Activated CD4-positive, alpha-beta T cell treated with anti-CD3 and anti-CD28 coated beads, Interleukin-2, amount 50 U/mL, for 48 hours (primary cell): ENCODE data around the gene SYNE2.
"Not testable (repeated sequence)": the region's sequence is repeated elsewhere in the genome, so short reads cannot be mapped to it uniquely, and the experiment has no call there.

Experiments
- DNase-seq, 2 experiments: peaks; one replicate each; pipeline ENCODE4 v3.0.0-alpha.2; 2020

SYNE2 gene

DNA sequence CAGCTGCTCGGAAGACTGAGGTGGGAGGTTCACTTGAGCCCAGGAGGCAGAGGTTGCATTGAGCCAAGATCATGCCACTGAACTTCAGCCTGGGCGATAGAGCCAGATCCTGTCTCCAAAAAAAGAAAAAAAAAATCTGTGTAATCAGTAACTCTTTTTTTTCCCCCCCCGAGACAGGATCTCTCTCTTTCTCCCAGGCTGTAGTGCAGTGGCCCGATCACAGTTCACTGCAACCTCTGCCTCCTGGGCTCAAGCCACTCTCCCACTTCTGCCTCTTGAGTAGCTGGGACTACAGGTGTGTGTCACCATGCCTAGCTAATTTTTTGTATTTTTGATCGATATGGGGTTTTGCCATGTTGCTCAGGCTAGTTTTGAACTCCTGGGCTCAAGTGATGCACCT, 113.6 kb downstream of the SYNE2 start:
- no peak for DNase-seq

GRCh38 chr14:63972323-63972932, 119.6 kb downstream of the SYNE2 start:
- no peak for DNase-seq

- DNase-seq = no peak
These were observed 121.4 kb downstream of the SYNE2 start for GRCh38 chr14:63974176-63974575.

DNA sequence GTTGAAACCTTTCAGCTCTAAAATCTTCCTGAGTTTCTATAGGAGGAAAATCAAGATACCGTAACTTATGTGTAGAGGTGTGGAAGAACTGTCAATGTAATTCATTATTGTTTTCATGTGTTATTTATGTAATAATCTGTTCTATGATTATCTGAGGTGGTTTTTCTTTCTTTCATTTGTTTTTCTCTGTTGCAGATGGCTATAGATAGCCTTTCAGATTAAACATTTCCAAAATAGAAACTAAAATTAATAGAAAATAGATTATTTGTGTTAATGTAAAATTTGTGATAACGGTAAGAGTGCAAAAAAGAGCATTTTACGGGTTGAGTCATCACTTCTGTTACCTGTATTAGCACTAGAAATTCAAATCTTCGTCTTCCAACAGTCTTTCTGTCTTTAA, 128.8 kb downstream of the SYNE2 start:
- no peak for DNase-seq

GRCh38 chr14:63982156-63982555, 129.4 kb downstream of the SYNE2 start:
- no peak for DNase-seq

DNA sequence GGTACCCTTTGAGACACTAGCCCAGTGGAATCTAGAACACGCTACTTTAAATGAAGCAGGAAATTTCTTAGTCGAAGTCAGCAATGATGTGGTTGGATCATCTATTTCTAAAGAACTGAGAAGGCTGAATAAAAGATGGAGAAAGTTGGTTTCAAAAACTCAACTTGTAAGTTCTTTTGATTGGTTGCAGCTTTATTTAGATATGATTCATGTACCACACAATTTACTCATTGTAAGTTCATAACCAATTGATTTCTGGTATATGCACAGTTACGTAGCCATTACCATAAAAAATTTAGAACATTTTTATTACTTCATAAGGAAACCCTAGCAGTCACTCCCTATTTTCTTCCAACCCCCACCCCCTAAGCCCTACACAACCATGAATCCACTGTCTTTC, 129.8 kb downstream of the SYNE2 start:
- DNase-seq = no peak

DNA sequence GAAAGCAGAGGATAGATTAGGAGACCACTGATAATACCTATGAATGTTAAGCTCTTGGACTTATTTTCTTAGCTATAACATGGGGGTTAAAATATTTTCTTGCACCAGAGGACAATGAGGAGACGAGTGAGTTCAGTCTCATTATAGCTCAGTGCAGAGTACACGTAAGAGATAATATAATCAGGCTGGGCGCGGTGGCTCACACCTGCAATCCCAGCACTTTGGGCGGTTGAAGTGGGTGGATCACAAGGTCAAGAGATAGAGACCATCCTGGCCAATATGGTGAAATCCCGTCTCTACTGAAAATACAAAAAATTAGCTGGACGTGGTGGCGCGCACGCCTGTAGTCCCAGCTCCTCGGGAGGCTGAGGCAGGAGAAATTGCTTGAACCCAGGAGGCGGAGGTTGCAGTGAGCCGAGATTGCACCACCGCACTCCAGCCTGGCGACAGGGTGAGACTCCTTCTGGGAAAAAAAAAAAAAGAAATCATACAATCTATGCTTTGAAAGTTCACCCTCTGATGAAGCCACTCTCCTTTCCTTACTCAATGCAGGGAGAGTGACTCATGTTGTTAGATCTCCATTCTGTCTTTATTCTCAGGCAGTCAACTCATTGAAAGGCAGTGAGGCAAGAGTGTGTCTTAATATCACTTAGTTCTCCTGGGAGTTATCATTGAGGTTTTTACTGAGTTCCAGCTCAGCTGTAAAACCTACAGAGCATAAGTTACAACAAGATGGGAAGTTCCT, 134.2 kb downstream of the SYNE2 start:
- no peak for DNase-seq

- no peak for DNase-seq
These were observed 135.8 kb downstream of the SYNE2 start for GRCh38 chr14:63988579-63988978.

DNA sequence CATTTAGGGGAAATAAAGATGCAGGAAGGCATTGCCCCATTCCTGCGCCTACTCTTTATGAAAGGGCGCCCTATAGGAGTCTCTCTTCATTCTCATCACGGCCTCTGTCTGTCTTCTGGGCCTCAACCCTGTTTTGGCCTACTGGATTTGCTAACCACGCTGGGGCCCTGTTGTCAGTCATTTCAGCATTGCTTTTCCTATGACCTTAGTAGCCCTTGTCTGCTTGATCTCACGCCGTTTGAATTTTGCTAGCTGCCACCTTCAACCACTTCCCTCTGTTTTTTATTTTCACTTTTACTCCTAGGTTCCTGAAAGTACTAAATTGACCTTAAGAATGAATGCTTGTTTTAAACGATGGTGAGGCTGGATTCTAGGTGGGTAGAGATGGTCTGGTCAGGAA, 139.0 kb downstream of the SYNE2 start:
- DNase-seq = no peak

GRCh38 chr14:63992858-63993257, 140.1 kb downstream of the SYNE2 start:
- no peak for DNase-seq

DNA sequence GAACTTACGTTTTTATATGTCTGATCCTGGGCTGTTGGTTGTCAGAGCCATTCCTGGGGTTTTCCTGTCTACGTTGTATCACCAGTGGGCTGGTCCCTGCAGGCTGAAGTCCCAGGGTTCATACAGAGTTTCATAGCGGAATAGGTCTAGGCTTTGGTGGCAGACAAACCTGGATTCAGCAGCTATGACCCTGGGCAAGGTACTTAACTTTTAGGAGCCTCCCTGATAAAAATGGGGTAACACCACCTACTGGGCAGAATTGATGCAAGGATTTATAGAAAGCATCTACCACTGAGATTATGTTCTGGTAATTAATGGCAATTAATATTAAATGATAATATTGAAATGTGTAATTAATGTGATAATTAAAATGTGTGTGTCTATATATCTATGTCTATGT, 141.2 kb downstream of the SYNE2 start:
- DNase-seq = no peak

GRCh38 chr14:63995285-63995684, 142.5 kb downstream of the SYNE2 start:
- no peak for DNase-seq

DNA sequence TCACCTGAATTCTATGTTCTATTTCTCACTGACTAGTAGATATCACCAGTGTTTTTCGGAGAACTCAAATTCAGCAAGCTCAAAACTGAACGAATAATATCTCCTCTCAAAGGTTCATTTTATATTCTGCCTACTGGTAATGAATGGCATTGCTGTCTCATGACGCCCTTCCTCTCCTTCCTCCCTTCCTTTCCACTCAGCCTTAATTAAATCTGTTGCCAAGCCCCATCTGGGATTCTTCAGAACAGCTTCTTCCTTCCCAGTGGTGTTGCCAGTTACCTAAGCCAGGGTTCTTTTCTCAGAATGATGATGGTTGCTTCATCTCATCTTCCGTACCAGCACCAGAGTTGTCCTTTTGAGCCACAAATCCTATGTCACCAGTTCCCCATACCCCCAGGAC, 143.2 kb downstream of the SYNE2 start:
- DNase-seq = no peak

GRCh38 chr14:63996625-63997220, 143.9 kb downstream of the SYNE2 start:
- DNase-seq = no peak

- no peak for DNase-seq
These were observed 147.9 kb downstream of the SYNE2 start for GRCh38 chr14:64000749-64001148.

- no peak for DNase-seq
These were observed 153.0 kb downstream of the SYNE2 start for GRCh38 chr14:64005822-64006221.

GRCh38 chr14:64008016-64008415, 155.2 kb downstream of the SYNE2 start:
- no peak for DNase-seq

DNA sequence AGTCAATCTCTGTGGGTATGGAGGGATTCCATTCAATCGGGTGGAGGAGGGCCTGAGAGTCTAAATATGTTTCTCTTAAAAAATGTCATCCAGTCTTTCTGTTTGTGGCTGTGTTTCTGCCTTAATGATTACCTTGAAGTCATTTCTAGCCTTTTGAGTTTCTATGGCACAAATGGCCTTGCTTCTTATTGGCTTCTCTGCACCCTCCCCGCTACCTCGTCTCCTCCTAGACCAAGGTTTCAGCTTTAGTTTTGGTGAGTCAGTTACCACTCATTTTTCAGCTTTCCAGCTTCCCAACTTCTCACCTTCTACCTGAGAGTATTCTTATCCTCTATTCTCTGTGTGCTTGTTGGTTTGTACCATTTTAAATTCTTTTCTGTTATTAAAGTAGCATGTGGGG, 159.2 kb downstream of the SYNE2 start:
- DNase-seq = no peak

- no peak for DNase-seq
These were observed 159.9 kb downstream of the SYNE2 start for GRCh38 chr14:64012720-64013119.

DNA sequence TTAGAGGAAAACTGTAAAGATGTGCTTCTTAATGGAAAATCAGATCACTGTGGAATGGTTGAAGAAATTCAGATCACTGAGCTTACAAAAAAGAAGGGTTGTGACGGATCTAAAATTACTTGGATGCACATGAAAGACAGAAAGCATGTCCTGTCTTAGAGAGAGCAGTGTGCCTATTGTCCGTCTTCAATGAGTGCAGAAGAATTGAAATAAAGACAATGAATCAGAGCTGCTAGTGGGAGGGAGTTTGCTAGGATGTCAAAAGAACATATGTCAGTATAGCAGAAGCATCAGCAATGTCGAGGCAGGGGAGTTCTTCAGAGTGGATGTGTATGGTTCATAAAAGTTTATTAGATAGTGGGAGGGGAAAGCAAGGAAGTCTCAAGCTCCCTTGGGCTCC, 172.7 kb downstream of the SYNE2 start:
- no peak for DNase-seq

- no peak for DNase-seq
These were observed 173.8 kb downstream of the SYNE2 start for GRCh38 chr14:64026600-64026999.

GRCh38 chr14:64035143-64035542, 182.3 kb downstream of the SYNE2 start:
- DNase-seq = no peak

- not testable (repeated sequence) for DNase-seq
These were observed 185.3 kb downstream of the SYNE2 start for GRCh38 chr14:64037869-64038745.
